GM10248 (cell line): ENCODE results near the gene EXOSC2.

Source experiments
- CTCF ChIA-PET: fragments of 300-600 bp; sonication (Branson Sonifier 250); formaldehyde crosslinking; extraction: SDS; loops from one replicate; lab custom pipeline; 2021; ENCODE audit warnings: antibody characterized with exemption; lab: Yijun Ruan, JAX
- POLR2A ChIA-PET: fragments of 350-650 bp; sonication (Branson Sonifier 250); formaldehyde crosslinking; extraction: SDS; loops from one replicate; lab custom pipeline; 2020; ENCODE audit warnings: antibody characterized with exemption; lab: Yijun Ruan, JAX
- DNase-seq: peaks from one replicate; pipeline ENCODE4 v3.0.0; 2012; ENCODE audit errors: extremely low spot score
- CTCF ChIP-seq: IDR thresholded peaks from 2 replicates; pipeline ENCODE4 v1.5.1; 2012; ENCODE audit warnings: mild to moderate bottlenecking, low read depth; ENCODE audit errors: extremely low read depth, missing control alignments, control extremely low read depth

Gene EXOSC2

GRCh38 chr9:130728721-130729120, 35.1 kb downstream of the EXOSC2 start:
- CTCF ChIA-PET = no interaction called here

GRCh38 chr9:130729145-130729544, 35.6 kb downstream of the EXOSC2 start:
- TF ChIP-seq CTCF = no peak
- CTCF ChIA-PET = no interaction called here
- POLR2A ChIA-PET = no interaction called here
- DNase-seq = no peak

More at GRCh38 chr9:130728721-130729120, 35.1 kb downstream of the EXOSC2 start:
- no peak for DNase-seq
- POLR2A ChIA-PET = no interaction called here
- TF ChIP-seq CTCF = no peak

- no peak for DNase-seq
- POLR2A ChIA-PET = no interaction called here
- no peak for TF ChIP-seq CTCF
- CTCF ChIA-PET = interaction anchor here (0.7 to 2.3 kb wide), 9 partner anchors 9 to 139 kb away, joined by 3 to 6 read pairs (median 3); no protein-coding TSS in a partner anchor
These were observed 37.8 kb downstream of the EXOSC2 start for GRCh38 chr9:130731355-130731754.

GRCh38 chr9:130732136-130732535, 38.6 kb downstream of the EXOSC2 start:
- CTCF ChIA-PET = interaction anchor here (0.7 to 2.1 kb wide), 7 partner anchors 9 to 138 kb away, joined by 3 to 6 read pairs (median 3); no protein-coding TSS in a partner anchor
- no peak for TF ChIP-seq CTCF
- no peak for DNase-seq

GRCh38 chr9:130732793-130733221, 39.2 kb downstream of the EXOSC2 start:
- no peak for DNase-seq
- ChIA-PET CTCF (interaction anchor here (1.2 to 2.1 kb wide), 5 partner anchors 10 to 138 kb away, joined by 3 to 6 read pairs (median 3); no protein-coding TSS in a partner anchor), POLR2A (no interaction called here)
- no peak for TF ChIP-seq CTCF

More at GRCh38 chr9:130732136-130732535, 38.6 kb downstream of the EXOSC2 start:
- POLR2A ChIA-PET = interaction anchor here (0.6 kb wide), 1 partner anchor 110 kb away, joined by 3 read pairs; no protein-coding TSS in a partner anchor

GRCh38 chr9:130735566-130735965, 42.0 kb downstream of the EXOSC2 start:
- CTCF ChIA-PET = interaction anchor here (1.2 kb wide), 1 partner anchor 311 kb away, joined by 3 read pairs; no protein-coding TSS in a partner anchor
- POLR2A ChIA-PET = no interaction called here
- DNase-seq = no peak
- TF ChIP-seq CTCF = no peak
